OCI-LY3 (cell line): ENCODE results near the gene PES1.

Source experiments
- CTCF ChIP-seq: fragments of 200-600, 300-600 bp; sonication (generic); IDR thresholded peaks from 2 replicates; pipeline ENCODE4 v1.5.1; 2014; ENCODE audit warnings: antibody characterized with exemption, low read length, low read depth
- EZH2phosphoT487 ChIP-seq: fragments of 200-600 bp; shearing (Covaris generic); IDR thresholded peaks from 2 replicates; pipeline ENCODE4 v1.6.1; 2018; ENCODE audit warnings: antibody characterized with exemption, mixed run types, low read depth

- TF ChIP-seq CTCF: no peak
- no peak for TF ChIP-seq EZH2phosphoT487
These were observed 21.1 kb upstream of the PES1 start for GRCh38 chr22:30612789-30613188.
